GM12873 (cell line): ENCODE data around the gene CSNK1D.

ENCODE experiments used
- TF ChIP-seq, protein P1 (sequence below): IDR thresholded peaks from 2 replicates; pipeline ENCODE4 v1.5.1; 2012; ENCODE audit warnings: low read depth, mild to moderate bottlenecking, moderate library complexity, low read length, control low read depth; ENCODE audit not compliant: insufficient read depth; ENCODE audit errors: missing control alignments

Gene CSNK1D

DNA sequence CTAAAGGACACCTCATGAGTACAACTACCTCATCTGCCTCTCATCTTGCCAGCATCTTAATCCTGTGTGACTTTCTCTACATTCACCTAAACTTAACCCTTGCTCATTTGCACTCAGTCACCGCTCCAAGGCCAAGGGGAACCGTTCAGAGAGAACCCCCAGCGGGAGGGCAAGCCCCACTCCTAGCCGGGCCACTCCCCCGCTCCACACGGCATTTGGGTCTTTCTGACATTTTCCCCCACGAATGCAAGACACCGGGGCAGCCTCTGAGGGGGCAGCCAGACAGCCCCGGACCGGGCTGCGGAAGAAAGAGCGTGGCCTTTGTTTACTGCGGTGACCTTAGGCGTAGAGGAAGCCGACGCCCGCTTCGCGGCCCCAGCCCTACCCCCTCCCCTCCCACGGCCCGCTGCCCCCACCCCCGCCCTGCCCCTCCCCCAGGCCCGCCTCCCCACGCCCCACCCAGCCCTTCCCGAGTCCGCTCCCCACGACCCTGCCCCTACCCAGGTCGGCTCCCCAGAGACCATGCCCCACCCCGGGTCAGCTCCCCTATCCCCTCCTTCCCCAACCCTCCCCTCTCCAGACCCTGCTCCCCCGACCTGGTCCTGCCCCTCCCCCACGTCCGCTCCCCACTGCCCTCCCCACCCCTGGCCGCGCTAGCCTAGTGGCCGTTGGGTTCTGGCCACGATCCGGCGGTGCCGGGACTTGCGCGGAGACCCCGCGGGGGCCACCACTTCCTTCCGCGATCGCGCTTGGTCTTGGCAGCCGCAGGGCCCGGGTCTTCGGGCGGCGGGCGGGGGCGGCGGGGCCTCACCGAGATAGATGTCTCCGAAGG is 789 bp downstream of the CSNK1D start:
- TF ChIP-seq, protein P1, sequence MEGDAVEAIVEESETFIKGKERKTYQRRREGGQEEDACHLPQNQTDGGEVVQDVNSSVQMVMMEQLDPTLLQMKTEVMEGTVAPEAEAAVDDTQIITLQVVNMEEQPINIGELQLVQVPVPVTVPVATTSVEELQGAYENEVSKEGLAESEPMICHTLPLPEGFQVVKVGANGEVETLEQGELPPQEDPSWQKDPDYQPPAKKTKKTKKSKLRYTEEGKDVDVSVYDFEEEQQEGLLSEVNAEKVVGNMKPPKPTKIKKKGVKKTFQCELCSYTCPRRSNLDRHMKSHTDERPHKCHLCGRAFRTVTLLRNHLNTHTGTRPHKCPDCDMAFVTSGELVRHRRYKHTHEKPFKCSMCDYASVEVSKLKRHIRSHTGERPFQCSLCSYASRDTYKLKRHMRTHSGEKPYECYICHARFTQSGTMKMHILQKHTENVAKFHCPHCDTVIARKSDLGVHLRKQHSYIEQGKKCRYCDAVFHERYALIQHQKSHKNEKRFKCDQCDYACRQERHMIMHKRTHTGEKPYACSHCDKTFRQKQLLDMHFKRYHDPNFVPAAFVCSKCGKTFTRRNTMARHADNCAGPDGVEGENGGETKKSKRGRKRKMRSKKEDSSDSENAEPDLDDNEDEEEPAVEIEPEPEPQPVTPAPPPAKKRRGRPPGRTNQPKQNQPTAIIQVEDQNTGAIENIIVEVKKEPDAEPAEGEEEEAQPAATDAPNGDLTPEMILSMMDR, result no peak

GRCh38 chr17:82271401-82271800 is 2.1 kb downstream of the CSNK1D start:
- TF ChIP-seq, protein P1, result no peak

DNA sequence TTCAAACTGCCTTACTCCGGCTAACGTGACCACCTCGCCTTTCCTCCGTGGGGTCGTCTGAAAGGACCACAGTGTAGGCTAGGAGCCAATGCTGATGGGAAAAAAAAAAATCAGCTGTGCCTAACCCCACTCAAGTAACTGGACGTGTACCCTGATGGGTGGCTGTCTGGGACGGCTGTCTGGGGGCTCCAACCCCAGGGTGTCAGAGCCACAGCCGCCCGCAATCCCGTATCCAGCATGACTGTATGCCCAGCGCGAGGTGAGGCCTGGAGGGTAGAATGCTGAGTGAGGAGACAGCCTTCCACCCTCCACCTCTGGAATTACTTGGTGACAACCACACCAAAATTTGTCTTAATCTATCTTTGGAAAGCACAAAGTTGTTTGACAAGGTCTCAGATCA is 2.8 kb downstream of the CSNK1D start:
- TF ChIP-seq, protein P1, result no peak

- TF ChIP-seq, protein P1, result no peak
These were observed 3.5 kb downstream of the CSNK1D start for GRCh38 chr17:82269882-82270500.

- TF ChIP-seq, protein P1, result no peak
These were observed 4.2 kb downstream of the CSNK1D start for GRCh38 chr17:82269138-82269881.

- TF ChIP-seq, protein P1, result peak; percentile 14
These were observed 5.7 kb downstream of the CSNK1D start for GRCh38 chr17:82267575-82268379.
